ENCODE results near the gene SMOC1.
A peak's percentile ranks its signal among the peaks of the same experiment; 100 is the strongest.

SMOC1 gene, protein sequence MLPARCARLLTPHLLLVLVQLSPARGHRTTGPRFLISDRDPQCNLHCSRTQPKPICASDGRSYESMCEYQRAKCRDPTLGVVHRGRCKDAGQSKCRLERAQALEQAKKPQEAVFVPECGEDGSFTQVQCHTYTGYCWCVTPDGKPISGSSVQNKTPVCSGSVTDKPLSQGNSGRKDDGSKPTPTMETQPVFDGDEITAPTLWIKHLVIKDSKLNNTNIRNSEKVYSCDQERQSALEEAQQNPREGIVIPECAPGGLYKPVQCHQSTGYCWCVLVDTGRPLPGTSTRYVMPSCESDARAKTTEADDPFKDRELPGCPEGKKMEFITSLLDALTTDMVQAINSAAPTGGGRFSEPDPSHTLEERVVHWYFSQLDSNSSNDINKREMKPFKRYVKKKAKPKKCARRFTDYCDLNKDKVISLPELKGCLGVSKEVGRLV

DNA sequence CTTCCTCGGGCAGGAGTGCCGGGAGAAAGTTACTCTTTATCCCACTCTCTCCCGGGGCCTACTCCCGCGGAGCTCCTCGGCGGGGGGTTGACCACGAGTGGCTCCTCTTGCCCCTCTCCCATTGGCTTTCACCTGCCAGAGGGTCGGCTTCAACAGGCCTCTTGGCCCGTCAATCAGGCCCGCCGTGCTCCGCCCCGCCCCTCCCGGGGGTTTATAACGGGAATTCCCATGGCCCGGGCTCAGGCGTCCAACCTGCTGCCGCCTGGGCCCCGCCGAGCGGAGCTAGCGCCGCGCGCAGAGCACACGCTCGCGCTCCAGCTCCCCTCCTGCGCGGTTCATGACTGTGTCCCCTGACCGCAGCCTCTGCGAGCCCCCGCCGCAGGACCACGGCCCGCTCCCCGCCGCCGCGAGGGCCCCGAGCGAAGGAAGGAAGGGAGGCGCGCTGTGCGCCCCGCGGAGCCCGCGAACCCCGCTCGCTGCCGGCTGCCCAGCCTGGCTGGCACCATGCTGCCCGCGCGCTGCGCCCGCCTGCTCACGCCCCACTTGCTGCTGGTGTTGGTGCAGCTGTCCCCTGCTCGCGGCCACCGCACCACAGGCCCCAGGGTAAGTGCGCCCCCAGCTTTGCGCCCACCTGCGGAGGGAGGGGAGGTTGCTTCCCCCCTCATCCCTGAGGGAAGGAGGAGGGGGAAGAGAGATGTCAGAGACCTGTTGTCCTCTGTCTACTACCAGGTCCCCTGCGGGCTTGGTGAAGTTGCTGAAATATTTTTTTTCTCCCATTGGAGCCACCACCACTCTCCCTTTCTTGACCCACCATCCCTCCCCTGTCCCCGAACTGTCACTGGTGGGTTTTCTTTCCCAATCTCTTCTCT, at the start of gene SMOC1:
TSS of gene SMOC1 (plus strand) at position 242 of the 869 bp plus-strand sequence. CDS start at position 505, 263 bp downstream.
- peak; percentile 82 for DNase-seq

GRCh38 chr14:69838881-69839416, 40.3 kb upstream of the SMOC1 start:
- DNase-seq: no peak

GRCh38 chr14:69839661-69840060, 39.6 kb upstream of the SMOC1 start:
- DNase-seq: no peak

- no peak for DNase-seq
Measured at GRCh38 chr14:69841656-69842055, 37.6 kb upstream of the SMOC1 start.

DNA sequence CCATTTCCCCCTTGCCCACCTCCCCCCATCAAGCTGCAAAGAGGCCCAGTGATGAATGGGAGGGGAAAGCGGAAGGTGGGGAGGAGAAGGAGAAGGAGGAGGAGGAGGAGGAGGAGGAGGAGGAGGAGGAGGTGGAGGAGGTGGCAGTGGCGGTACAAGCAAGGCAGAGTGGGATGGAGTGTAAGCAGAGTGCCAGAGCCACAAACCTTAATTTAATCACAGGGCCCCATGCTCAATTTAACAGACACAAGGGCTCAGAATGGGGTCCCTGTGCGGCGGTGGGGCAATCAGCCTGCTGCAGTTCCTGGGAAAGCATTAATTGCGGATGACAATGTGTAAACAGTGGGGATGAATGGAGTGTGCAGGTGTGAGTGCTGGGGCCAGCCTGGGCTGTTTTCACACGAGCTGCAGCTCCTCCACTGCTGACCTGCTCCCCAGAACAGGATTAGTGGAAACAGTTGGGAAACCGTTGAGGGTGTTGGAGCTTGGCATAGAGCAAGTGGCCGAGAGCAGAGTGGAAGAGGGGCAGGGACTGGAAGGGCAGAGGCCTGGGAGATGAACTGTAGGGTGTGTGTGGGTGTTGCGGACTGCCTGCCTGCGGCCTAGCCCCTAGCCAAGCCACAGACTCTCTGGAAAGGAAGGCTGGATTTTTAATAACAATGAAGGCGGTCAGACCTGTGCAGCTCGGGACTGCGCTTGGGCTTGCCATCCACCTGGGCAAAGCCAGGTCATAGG, 36.4 kb upstream of the SMOC1 start:
- peak; percentile 86 for DNase-seq

DNA sequence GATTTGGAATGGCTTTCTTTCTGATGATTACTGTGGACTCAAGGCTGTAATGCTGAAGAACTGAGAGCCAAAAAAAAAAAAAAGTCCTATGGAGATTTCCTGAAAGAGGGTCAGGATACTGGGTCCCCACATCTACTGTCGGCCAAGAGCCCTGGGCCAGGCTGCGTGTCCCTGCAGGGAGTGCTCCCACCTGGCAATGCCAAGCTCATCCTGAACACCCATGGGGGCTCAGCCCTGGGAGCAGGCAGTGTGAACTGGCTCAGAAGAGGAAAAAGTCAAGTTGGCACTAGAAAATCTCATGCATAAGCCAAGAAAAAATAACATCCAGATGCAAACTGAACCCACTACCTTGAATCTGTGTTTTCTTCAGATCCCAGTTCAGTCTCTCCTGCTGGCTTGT, 35.0 kb upstream of the SMOC1 start:
- DNase-seq: no peak

DNA sequence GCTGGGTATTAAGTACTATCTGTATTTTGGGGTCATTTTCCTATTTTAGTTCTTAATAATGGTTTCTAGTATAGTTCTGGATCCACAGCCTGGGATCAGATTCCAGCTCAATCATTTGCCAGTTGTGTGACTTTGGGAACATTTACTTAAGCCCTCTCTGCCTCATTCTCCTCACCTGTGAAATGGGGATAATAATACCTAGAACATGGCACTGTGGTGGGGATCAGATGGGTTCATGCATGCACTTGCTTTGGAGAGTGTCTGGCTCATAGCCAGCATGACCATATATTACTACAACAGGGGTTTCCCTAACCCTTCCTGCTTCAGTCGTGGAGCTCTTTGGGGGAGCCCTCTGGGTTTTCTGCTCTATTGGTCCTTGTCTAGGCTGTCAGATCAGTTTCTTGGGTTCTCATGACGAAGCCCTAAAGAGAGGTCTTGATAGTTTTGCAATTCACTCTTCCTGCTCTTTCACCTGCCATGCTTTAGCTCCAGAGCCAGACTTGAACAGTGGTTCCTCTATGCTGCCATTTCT, 34.1 kb upstream of the SMOC1 start:
- no peak for DNase-seq

DNA sequence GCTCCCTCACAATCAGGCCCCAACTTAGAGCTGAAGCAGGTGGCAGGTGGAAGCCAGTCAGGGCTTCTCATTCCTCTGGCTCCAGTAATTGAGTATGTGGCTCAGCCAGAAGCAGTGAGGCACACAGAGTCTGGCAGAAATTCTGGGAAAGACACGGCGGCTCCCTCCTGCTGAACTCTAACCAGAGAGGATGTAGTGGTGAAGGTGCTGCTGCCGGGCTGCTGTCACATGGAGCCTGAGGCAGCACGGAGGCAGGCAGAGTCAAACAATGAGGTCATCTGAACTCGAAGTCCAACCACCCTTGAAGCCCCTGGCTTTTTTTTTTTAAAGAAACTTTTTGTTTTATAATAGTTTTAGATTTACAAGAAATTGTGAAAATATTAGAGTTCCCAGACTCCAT, 33.4 kb upstream of the SMOC1 start:
- peak; percentile 10 for DNase-seq

DNA sequence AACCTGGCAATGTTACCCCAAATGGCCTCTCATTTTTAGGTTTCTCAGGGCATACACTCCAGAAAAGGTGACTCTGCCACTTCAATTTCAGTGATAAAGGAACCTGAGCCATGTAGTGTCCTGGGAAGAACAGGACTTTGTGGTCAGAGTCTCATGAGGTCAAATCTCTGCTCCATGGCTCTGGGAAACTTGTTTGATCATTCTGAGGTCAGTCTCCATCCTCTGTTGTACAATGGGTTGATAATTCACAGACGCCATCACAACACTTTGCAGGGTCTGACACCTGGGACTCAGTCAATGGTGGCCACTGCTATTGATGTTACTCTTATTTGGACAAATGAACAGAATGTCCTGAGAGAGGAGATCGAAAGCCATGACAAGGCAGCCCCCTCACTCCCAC, 31.1 kb upstream of the SMOC1 start:
- DNase-seq: no peak

GRCh38 chr14:69848903-69849391, 30.3 kb upstream of the SMOC1 start:
- DNase-seq: peak; percentile 84

DNA sequence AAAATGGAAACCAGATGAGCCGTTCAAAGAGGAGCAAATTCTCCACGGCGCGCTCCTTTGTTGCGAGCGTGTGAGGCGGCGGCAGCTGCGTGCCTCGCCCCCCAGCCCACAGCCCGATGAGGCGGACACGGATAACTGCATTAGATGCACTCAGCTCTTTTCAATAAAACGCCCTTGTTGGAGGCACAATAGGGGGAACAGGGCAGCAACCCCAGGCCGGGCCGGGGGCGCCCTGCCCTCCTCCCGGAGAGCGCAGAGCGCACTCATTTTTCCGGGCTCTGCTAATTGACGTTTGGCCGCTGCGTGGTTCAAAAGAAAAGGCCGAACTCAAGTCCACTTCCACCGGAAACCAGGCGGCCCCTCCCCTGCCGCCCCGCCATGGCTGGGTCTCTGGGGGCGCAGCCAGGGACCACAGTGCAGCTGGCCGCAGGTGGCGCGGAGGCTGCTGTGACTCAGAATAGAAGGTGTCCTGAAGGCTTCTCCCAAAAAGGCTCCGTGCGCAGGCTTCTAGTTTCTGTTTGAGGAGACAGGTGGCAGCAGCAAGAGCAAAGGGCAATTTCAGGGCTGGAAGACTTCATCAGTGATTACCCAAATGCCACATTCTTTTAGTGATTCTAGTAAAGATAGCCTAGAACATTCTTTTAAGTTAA, 29.0 kb upstream of the SMOC1 start:
- peak; percentile 39 for DNase-seq

- DNase-seq: no peak
Measured at GRCh38 chr14:69850736-69851112, 28.5 kb upstream of the SMOC1 start.

- DNase-seq: no peak
Measured at GRCh38 chr14:69852531-69853321, 26.5 kb upstream of the SMOC1 start.

DNA sequence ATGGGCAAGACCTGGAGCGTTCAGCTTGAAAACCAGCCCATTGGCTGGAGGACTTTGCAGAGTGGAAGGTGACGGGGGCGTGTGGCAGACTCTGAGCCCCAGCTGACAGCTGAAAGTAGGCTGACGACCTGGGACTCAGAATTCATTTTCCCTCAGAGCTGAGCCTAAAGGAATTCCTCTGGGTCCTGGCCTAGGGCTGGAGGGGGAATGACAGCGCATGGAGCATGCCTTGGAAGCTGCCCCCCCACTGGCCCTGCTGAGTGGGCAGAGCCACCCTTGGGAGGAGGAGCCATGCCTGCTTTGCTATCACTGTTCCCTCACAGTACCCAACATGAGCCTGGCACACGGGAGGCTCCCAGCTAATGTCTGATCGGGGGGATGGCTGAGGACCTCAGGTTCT, 25.4 kb upstream of the SMOC1 start:
- no peak for DNase-seq

GRCh38 chr14:69854598-69854997, 24.6 kb upstream of the SMOC1 start:
- DNase-seq: no peak

GRCh38 chr14:69855180-69855832, 23.9 kb upstream of the SMOC1 start:
- DNase-seq: no peak

GRCh38 chr14:69858801-69859200, 20.4 kb upstream of the SMOC1 start:
- DNase-seq: no peak

- DNase-seq: no peak
Measured at GRCh38 chr14:69859591-69859990, 19.6 kb upstream of the SMOC1 start.

GRCh38 chr14:69860221-69860620, 19.0 kb upstream of the SMOC1 start:
- DNase-seq: no peak

DNA sequence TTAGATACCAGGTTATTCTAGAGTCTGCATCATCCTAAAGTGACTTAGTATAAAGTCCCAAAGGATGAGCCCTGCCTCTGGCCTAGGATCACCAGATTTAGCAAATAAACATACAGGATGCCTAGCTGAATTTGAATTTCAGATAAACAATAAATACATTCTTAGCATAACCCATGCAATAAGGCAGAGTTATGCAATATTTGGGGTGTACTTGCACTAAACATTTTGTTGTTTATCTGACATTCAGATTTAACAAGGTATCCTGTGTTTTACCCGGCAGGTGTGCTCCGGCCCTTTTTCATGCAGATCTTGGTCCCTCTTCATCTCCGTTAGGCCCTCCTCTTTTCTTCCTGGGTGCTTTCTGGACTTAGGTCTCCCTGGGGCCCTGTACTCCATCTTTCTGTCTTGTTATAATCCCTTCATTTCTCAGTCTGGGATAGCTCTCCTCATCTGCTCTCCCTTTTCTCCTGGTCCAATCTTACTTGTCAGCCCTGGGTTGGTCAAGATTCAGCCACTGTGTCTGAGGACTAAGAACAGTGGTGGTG, 18.1 kb upstream of the SMOC1 start:
- no peak for DNase-seq
